ENCODE data around the gene BMP6.

The BMP6 gene

GRCh38 chr6:7905416-7905815 lies 179.5 kb downstream of the BMP6 start:
- TF ChIP-seq GATA2 (IDR thresholded peaks at IDR 0.05; ENCODE audit: low read depth, low read length): no peak
- TF ChIP-seq GATA3 (IDR thresholded peaks at IDR 0.05; ENCODE audit: low read depth, low read length): no peak

- TF ChIP-seq GATA3 (IDR thresholded peaks at IDR 0.05; ENCODE audit: low read depth, low read length) (no peak), GATA2 (IDR thresholded peaks at IDR 0.05; ENCODE audit: low read depth, low read length) (no peak)
These were observed 180.8 kb downstream of the BMP6 start for GRCh38 chr6:7906741-7907140.

GRCh38 chr6:7907159-7907558 lies 181.3 kb downstream of the BMP6 start:
- TF ChIP-seq GATA2 (IDR thresholded peaks at IDR 0.05; ENCODE audit: low read depth, low read length): no peak
- no peak for TF ChIP-seq GATA3 (IDR thresholded peaks at IDR 0.05; ENCODE audit: low read depth, low read length)

GRCh38 chr6:7909323-7910276 lies 183.7 kb downstream of the BMP6 start:
- TF ChIP-seq GATA3 (IDR thresholded peaks at IDR 0.05; ENCODE audit: low read depth, low read length) (no peak), GATA2 (IDR thresholded peaks at IDR 0.05; ENCODE audit: low read depth, low read length) (no peak)

- no peak for TF ChIP-seq GATA2 (IDR thresholded peaks at IDR 0.05; ENCODE audit: low read depth, low read length)
- TF ChIP-seq GATA3 (IDR thresholded peaks at IDR 0.05; ENCODE audit: low read depth, low read length): no peak
These were observed 184.4 kb downstream of the BMP6 start for GRCh38 chr6:7910298-7910653.

GRCh38 chr6:7910654-7911344 lies 184.9 kb downstream of the BMP6 start, which contains the start of gene TXNDC5:
TXNDC5 (minus strand) TSS chr6:7910788; CDS start chr6:7910776, 12 bp downstream.
- TF ChIP-seq GATA3 (IDR thresholded peaks at IDR 0.05; ENCODE audit: low read depth, low read length): no peak
- no peak for TF ChIP-seq GATA2 (IDR thresholded peaks at IDR 0.05; ENCODE audit: low read depth, low read length)

- TF ChIP-seq GATA2 (IDR thresholded peaks at IDR 0.05; ENCODE audit: low read depth, low read length) (no peak), GATA3 (IDR thresholded peaks at IDR 0.05; ENCODE audit: low read depth, low read length) (no peak)
These were observed 185.4 kb downstream of the BMP6 start for GRCh38 chr6:7911345-7911725.

- no peak for TF ChIP-seq GATA3 (IDR thresholded peaks at IDR 0.05; ENCODE audit: low read depth, low read length)
- TF ChIP-seq GATA2 (IDR thresholded peaks at IDR 0.05; ENCODE audit: low read depth, low read length): no peak
These were observed 186.1 kb downstream of the BMP6 start for GRCh38 chr6:7912024-7912423.

GRCh38 chr6:7912736-7913517 lies 187.0 kb downstream of the BMP6 start:
- TF ChIP-seq GATA2 (IDR thresholded peaks at IDR 0.05; ENCODE audit: low read depth, low read length) (no peak), GATA3 (IDR thresholded peaks at IDR 0.05; ENCODE audit: low read depth, low read length) (no peak)

GRCh38 chr6:7914311-7914710 lies 188.4 kb downstream of the BMP6 start:
- no peak for TF ChIP-seq GATA2 (IDR thresholded peaks at IDR 0.05; ENCODE audit: low read depth, low read length)
- no peak for TF ChIP-seq GATA3 (IDR thresholded peaks at IDR 0.05; ENCODE audit: low read depth, low read length)

GRCh38 chr6:7914991-7915789 lies 189.3 kb downstream of the BMP6 start:
- TF ChIP-seq GATA3 (IDR thresholded peaks at IDR 0.05; ENCODE audit: low read depth, low read length): no peak
- no peak for TF ChIP-seq GATA2 (IDR thresholded peaks at IDR 0.05; ENCODE audit: low read depth, low read length)

- TF ChIP-seq GATA3 (IDR thresholded peaks at IDR 0.05; ENCODE audit: low read depth, low read length): no peak
- TF ChIP-seq GATA2 (IDR thresholded peaks at IDR 0.05; ENCODE audit: low read depth, low read length): no peak
These were observed 191.1 kb downstream of the BMP6 start for GRCh38 chr6:7916959-7917358.

GRCh38 chr6:7917729-7918128 lies 191.8 kb downstream of the BMP6 start:
- TF ChIP-seq GATA3 (IDR thresholded peaks at IDR 0.05; ENCODE audit: low read depth, low read length): no peak
- TF ChIP-seq GATA2 (IDR thresholded peaks at IDR 0.05; ENCODE audit: low read depth, low read length): no peak

Measured in SH-SY5Y (cell line).